GM21723 (cell line): ENCODE data around the gene PTTG1IP.

Experiments
- ATAC-seq: cut with Tn5 transposase; IDR thresholded peaks from one replicate; pipeline ENCODE4 v1.9.1; 2021; ENCODE audit warnings: mild to moderate bottlenecking, moderate library complexity; ENCODE audit not compliant: unreplicated experiment

PTTG1IP gene

DNA sequence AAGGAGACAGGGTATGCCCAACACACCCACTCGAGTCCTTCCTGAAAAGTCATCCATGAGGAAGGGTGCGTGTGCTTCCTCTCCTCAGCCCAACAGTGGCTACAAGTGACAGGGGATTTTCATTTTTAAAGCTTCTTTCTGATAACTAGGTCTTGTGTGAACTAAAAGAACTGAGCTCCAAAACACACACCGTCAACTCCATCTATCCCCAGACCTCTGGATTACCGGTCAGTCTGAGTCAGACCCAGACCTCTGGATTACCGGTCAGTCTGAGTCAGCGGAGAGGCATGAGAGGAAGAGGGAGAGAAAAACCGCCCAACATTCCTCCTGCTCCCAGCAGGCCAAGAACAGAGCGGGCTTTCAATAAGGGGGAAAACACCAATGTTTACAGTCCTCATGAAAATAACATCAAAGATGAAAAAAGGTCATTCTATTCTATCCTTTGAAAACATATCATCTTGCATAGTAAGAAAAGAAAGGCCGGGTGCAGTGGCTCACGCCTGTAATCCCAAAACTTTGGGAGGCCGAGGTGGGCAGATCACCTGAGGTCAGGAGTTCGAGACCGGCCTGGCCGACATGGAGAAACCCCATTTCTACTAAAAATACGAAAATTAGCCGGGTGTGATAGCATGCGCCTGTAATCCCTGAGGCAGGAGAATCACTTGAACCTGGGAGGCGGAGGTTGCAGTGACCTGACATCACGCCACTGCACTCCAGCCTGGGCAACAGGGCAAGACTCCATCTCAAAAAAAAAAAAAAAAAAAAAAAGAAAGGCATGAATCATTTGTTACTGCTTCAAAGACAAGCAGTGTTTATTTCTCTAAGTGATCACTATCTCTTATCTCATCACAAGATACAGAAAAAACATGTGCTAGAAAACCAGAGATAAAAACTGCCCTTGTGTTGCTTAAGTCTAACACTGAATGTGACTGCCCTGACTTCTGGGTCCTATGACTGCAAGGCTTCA lies 3.4 kb downstream of the PTTG1IP start:
- no peak for ATAC-seq

DNA sequence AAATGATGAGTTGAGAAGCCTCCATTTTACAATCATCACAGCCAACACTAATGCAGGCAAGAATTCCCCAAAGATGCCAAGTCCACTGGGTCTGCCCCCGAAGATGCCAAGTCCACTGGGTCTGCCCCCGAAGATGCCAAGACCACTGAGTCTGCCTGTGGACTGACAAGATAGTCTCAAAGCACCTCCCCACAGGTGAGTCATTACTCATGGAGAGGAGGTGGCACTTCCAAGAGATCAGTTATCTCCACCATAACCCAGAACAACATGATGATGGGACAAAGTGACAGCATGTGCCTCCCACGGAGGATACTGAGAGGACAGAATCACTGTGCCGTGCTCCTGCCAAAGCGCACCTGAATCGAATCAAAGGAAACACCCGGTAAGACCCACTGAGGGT lies 4.8 kb downstream of the PTTG1IP start:
- ATAC-seq = no peak

DNA sequence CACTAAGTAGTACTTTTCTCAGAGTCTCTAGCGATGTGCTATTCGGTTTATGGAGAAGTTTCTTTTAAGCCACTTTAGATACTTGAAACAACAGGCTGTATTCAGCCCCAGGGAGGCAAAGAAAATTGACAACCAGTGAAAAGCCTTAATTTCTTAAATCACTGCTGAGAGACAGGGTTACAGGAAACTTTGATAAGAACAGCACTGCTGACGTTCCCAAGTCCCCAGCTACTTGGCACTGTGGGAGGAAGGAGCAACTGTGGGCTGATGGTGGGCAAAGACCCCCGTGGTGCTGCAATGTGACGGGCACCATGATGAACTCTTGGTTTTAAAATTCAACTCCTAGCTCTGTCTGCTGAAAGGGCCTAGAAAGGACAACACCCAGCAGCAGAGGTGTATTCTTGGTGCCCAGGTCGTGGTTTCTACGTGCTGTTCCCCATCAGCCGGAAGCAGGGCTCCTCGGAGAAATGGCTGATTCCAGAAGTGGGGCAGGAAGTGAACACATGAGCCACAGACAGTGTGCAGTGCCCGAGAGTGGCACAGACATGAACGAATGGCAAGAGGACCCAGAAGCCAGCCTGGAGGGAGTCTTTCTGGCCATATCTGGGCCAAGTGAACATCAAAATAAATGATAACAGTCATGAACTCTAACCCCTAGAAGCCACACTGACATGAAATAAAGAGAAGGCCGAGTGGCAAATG lies 5.3 kb downstream of the PTTG1IP start:
- no peak for ATAC-seq

DNA sequence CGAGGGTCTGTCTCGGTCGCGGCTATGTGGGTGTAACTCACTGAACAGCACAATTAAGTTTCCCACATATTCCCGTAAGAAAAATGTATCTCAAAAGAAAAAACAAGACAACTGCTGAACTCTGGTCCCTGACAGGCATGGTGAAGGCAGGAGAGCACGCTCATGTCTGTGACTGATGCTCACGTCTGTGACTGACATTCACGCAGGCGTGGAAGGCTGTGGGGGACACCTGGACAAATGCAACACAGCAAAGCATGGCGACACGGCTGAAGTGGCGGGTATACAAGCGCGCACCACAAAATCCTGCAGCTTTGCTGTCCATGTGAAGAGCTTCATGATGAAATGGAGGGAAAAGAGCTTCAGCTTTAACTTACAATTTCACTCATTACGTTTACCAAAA lies 6.0 kb downstream of the PTTG1IP start:
- no peak for ATAC-seq

DNA sequence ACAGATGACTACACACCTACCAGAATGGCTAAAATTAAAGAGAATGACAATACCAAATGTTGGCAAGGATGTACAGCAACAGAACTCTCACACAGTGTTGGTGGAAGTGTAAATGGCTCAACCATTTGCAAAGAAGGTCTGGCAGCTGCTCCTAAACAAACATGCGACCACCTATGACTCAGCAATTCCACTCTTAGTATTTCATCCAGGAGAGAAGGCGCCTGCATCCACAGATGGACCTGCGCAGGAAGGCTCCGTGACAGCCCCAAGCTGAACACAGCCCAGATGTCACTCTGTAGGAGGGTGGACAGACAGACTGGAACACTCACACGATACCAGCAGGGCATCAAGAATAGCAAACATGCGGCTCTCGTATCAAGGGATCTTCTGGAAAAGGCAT lies 6.7 kb downstream of the PTTG1IP start:
- ATAC-seq = no peak

DNA sequence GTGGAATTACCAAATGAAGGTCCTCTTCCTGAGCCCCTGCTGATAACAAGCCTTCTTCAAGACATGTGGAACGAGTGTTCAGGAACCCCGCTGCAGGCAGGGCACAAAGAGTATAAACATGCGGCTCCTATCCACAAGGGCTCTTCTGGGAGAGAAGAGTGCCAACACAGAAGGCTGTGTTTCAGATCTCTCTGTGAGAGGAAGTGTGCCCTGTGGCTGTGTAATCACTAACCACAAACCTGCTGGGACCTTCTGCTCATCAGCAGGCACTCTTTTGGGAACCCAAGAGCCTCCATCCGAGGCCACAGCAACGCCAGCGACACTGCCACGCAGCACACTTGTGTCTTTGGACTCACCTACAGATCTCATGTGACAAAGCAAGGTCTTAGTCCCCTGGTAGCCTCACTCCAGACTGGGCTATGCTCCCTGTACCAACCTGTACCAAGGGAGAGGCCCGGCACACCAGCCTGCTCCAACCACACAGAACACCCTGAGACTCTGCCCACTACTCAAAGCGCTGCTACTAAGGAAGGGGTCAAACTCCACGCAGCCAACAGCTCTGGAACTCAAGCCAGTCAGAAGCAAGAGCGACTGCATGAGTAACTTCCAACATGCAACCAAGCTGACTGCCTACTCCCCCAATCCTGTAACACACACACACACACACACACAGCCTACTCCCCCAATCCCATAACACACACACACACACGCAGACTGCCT lies 7.8 kb downstream of the PTTG1IP start:
- ATAC-seq = no peak

DNA sequence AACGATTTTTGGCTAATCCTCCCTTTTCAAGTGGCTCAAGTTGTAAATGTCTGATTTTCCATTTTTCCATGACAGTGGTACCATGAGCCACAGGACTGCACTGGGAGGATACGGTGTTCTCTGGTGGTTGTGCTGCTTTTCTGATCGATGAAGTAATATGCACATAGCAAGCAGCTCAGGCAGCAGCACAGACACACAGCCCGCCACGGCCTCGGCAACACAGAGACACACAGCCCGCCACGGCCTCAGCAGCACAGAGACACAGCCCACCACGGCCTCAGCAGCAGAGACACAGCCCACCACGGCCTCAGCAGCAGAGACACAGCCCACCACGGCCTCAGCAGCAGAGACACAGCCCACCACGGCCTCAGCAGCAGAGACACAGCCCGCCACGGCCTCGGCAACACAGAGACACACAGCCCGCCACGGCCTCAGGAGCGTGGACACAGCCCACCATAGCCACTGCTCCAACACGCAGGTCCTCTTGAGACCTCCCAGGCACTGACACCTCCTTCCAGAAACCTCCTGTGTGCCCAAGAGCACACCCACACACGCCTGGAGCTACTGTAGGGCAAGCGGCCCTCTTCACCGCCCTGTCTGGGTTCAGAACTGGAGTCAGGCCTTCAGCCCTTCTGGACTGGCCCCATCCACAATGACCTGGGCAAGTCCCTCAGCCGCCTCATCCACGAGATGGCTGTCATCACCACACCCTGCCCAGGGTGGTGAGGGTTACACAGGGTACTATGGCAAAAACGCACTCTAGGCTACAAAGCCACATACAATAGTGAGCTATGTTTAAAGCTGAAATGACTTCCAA lies 10.4 kb downstream of the PTTG1IP start:
- ATAC-seq = no peak

DNA sequence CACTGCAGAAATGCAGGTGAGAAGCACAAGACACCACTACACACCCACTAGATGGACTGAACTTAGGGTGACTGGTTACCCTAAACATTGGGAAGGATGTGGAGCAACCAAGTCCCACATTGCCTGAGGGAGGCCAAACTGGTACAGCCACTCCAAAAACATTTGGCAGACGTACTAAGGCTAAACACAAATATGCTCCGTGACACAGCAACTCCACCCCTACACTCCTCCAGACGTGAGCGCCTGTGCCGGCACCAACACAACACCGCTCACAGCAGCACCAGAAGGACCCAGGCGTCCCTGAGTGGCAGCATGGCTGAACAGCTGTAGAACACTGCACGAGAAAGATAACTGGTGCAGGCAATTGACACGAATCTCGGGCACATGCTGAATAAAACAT lies 14.7 kb downstream of the PTTG1IP start:
- no peak for ATAC-seq

DNA sequence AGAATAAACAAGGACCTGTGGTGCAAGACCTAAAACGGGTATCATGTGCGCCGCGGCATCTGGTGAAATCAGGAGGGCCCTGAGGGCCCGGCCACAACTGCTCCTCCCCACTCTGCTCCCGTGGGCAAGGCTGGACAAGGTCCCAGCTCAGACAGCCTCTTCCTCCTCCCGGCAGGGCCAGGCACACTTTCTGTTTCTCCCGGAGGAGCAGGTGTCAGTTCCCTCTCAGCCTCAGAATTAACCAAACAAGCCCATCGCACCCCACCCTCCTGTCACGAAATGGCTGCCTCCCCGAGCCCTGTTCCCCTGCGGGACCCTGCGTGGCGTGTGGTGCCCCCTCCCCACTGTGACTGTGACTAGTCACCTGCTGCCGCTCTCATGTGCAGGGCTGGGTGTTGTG lies 15.2 kb downstream of the PTTG1IP start:
- ATAC-seq = no peak

DNA sequence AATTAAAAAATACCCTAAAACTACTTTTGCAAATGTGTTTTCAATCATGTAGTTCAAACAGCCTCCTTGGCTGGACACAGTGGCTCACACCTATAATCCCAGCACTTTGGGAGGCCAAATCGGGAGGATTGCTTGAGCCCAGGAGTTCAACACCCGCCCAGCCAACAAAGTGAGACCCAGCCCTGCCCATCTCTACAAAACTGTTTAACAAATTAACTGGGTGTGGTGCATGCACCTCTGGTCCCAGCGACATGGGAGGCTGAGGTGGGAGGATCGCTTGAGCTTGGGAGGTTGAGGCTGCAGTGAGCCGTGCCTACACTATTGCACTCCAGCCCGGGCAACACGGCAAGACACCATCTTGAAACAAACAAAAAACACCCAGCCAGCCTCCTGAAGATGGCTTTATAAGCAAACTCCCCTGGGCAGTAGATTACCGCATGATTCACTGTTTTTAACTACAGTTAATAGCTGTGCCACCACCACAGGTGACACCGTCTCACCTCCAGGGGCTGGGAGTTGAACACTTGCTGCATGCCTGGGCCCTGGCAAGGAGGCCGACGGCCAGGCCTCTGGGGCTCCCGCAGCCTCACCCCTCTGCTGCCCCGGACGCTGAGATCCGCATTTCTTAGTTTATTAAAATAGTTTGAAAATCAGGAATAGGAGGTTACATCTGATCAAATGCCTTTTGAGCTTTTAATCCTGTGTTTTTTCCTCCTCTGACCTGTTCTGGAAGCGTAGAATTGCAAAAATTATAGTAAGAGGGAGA lies 16.2 kb downstream of the PTTG1IP start:
- ATAC-seq = no peak

DNA sequence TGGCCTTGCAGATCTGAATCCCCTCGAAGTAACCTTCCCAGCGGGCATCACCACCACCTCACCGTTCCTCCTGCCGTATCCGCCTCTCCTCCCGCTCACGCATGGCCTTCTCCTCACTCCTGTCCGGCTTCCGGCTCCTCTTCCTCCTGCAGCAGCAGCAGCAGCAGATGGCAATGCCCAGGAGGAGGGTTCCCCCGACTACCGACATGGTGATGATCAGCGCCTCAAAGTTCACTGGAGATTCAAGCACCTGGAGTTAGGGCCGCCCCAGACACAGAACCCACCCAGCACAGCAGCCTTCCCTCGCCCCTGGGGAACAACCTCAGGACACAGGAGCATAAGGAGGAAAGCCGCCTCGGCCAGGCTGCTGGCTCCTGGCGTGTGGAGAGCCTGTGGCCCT lies 17.4 kb downstream of the PTTG1IP start:
- no peak for ATAC-seq

DNA sequence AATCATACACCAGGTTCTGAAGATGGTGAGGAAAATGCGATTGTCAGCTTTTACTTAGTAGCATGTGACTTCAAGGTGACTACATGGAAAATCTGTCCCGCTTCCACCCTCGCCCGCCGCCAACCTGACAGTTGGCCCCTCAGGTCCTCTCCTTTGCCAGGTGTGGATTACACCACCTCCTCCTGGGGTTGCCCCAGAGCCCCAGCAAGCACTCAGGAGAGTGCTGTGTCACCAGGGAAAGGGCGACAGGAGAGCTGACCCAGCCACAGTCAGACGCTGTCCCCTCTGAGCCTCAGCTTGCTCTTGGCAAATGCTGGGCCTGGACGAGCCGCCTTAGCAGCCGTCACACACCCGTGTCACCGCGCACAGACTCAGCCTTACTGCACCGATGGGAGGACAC lies 17.9 kb downstream of the PTTG1IP start:
- no peak for ATAC-seq

DNA sequence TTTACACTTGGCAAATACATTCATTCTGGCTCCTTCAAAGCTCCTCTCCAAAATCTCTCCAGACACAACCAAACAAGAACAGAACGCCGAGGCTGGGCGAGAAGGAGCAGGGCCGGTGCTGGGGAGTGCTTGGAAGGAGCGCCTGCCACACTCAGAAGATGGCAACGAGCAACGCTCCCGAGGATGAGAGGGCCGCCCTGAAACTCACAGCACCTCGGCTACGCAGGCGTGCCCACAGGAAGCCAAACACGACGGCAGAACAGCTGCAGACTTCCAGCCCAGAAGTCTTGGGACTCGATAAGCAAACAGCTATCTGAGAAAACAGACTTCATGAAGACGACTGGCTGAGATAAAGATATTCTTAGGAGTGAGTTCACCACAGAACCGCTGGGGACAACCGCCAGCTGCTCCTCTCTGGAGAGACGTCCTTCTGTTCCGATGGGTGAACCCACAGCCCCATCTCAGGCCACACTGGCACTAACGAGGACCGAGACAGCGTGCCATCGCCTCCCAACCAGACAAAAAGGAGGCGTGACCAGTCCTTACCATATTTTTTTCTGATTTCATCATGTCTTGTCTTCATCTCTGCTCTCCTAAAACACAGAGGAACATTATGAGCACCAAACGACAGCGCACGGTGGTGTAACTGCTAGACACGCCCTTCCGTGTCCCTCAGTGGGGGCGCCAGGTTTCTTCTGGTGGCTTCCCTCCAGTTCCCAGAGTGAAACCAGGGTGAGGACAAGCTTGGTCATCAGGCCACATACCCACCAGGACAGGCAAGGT lies 18.6 kb downstream of the PTTG1IP start:
- no peak for ATAC-seq

DNA sequence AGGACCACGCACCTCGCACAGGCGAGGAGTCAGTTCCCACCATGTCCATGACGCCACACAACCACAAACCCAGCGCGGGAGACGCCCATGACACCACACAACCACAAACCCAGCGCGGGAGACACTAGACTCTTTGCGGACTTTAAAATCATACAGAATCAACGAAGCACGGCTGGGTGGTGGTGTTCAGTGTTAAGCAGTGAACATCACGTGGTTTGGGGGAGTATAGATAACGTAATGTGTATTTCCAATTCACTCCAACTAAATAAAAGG lies 19.2 kb downstream of the PTTG1IP start:
- no peak for ATAC-seq

DNA sequence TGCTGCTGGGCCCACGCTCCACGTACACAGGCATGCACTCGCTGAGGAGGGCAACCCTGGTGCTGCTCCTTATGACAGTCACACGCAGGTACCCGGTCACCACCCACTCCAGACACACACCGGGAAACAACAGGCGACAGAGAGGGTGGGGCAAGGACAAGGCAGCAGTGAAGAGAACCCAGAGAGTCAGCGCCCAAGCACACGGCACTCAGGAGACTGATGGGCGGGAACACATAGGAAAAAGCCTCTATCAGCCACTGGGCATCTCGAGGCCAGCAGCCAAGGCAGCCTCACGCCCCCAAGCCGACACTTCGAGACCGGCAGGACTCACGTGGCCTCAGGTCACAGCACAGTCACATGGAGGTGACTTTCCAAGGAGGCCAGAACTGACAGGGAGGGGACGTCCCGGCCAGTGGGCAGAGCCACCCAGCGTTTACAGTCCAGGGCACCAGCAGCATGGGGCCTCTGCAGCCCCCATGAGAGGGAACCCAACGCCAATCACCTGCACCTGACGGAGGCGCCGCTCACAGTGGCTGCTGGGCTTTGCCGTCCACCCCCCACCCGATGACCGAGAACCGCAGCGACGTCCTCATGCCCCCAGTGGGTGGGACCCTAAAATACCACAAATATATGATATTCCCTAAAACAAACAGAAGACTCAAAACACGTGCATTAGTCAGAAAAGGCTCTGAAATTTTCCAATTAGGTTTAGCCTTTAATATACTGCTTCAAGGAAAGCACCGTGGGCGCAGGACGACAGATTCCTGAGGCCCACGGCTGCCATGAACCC lies 19.7 kb downstream of the PTTG1IP start:
- no peak for ATAC-seq

DNA sequence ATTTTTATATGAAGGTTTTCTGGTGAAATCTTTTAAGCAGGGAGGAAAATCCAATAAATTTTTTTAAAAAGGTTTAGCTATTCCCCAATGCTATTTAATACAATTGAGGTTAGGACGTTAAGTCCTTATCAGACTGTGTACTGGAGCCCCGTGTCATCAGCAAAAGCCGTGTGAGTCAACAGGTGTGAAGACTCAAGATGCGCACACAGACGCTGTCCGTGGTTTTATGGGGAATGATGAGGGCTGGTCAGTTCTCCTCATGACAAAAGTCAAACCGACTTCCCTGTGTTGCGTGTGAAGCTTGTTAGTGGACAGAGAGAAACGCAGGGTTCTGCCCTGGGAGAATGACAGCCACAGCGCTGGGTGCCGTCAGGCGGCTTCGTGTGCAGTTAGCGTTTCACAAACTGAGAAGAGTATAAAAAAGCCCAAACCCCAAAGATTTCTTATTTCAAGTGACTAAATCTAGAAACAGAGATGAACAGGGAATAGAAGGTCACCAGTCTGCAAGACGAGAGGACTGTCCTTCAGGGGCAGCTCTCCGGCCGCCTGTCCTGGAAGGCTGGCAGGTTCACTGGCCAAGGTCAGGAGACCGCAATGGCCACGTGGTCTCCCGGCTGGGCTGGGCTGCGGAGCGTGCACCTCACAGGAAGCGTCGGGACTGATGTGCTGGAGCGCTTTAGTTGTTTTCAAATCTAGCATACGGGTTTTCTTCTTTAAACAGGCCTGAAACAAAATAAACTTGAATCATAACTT lies 22.4 kb downstream of the PTTG1IP start:
- no peak for ATAC-seq

DNA sequence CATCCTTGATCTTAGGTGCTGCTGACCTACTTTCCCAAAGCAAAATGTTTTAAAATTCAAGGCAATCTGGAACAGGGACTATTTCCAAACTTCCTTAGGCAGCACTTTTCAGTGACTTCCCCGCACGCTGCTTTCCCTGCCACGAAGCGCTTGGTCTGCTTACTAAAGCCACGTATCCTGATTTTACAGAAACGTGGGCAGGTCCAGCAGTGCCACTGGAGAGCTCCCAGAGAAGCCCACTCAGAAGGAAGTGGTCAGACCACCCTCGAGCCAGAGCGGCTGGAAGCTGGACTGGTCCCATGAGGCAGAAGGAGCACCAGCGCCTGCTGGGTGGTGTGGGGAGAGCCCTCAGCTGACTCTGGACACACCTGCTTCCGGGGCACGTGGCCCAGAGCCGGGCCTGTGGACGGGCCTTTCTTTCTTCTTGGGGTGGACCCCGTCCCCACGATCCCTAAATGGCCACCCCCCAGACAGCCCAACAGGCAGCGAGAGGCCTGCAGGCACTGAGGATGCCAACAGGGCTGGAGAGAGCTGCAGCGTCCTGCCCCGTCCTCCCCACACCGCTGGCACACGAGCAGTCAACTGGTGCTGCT lies 23.2 kb downstream of the PTTG1IP start:
- ATAC-seq = no peak
